HG03280 (cell line): Measurements from ENCODE around the gene ALK.

ENCODE experiments used
- ATAC-seq: cut with Tn5 transposase; IDR thresholded peaks from one replicate; pipeline ENCODE4 v1.9.1; 2021; ENCODE audit warnings: mild to moderate bottlenecking, moderate library complexity; ENCODE audit not compliant: unreplicated experiment

Gene ALK

DNA sequence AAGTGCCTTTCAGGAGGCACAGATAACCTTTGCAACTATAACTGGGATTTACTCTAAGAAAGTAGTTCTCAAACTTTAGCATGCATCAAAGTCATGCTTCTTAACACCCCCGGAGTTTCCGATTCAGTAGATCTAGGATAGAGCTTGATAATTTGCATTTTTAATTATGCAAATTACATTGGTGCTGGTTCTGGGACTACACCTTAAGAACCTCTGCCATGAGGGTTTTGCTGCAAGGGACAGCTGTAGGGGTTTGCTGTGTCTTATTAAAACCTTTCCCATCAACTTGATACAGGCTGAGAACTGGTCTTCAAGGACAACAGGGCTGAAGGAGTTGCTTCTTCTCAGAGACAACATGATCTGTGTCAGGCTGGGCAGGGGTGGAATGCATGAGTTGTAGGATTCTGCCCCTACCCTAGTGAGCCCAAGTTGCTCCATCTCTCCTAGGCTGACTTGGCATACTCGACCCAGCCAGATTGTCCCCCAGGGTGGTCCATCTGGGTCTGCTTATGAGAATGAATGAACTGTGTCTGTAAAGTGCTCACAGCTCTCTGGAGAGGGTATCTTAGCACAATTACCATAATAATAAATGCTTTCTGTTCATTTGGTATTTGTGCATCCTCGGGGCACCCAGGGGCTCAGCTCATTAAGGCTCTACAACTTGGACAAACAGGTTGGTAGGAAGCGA, 573.5 kb downstream of the ALK start:
- ATAC-seq, result no peak

DNA sequence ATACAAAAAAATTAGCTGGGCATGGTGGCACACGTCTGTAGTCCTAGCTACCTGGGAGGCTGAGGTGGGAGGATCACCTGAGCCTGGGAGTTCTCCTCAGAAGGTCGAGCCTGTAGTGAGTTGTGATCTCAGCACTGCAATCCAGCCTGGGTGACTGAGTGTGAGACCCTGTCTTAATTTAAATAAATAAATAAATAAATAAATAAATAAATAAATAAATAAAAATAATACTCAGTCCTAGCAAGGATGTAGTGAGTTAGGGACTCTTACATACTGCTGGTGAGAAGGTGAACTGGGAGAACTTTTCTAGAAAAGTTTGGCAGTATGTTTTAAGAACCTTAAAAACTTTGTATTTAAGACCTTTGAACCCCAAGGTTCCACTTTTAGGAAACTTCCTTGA, 576.1 kb downstream of the ALK start:
- ATAC-seq, result no peak

GRCh38 chr2:29343830-29344229, 577.6 kb downstream of the ALK start:
- ATAC-seq, result no peak

DNA sequence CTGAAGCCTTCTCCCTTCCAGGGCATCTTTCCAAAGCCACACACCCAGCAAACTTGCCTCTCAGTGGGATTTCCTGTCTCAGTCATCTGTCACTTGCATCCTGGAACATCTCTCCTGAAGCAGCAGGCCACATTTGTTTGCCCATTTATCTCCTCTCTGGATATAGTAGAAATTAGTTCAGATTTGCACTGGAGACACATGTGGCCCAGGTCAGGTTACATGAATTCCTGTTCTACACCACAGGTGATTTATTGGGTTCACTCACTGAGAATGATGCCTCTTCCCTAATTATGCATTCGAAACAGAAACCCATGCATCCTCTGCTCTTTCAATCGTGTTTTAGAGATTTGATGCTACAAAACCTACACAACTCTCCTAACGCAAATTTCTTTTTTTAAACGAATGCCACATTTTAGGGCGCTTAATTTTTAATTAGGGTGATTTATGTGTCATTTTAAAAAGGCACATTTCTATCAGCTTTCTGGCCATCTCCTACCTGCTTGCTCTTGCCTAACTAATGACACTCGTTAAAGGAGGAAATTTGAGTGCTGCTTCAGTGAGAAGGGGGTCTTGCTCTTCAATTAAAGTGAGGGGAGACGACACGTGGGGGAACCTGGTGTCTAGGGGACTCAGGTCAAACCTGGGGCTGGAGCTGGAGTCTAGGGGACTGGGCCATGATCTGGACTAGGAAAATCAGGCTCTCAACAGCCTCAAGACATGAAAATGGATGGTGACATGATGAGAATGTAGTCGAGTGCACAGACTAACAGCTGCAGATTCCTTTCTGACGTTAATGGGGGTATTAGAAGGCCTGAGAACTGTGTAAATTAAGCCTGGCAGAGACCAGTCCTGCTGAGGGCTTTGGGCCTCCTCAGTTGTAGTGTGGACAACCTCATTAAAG, 584.8 kb downstream of the ALK start:
- no peak for ATAC-seq

GRCh38 chr2:29335396-29335795, 586.0 kb downstream of the ALK start:
- no peak for ATAC-seq

DNA sequence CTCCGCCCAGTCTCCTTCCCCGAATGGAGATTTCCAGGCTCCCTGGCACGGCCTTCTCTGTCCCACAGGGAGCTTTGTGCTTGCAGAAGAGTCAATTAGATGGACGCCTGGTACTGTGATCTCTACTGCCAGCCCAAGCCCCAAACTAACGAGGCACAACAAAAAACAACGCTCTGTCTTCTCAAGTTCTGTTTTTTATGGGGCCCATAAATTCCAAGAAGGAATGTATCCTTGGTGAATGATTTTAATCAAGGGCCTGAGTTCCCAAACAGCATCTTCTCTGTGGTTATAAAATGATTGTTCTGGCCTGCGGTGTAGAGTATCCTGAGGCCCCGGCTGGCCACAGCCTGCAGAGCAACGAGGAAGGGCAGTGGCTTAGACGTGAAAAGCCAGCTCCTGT, 586.7 kb downstream of the ALK start:
- ATAC-seq, result no peak

DNA sequence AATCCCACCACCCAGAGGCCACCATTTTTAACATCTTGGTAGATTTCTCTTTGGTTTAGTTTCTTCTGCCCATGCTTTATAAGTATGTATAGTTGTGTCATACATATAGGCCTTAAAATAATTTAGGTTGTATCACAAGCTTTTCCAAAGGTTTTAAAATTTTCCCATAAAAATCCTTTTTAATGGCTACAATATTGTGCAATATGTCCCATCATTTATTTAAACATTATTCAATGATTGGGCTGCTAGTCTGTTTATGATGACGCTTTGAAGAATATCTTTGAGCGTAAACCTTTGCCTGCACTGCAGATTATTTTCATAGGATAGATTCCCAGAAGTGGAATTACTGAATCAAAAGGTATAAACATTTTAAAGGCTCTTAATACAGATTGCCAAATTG, 588.8 kb downstream of the ALK start:
- ATAC-seq, result no peak

GRCh38 chr2:29329899-29330298, 591.5 kb downstream of the ALK start:
- ATAC-seq, result no peak

DNA sequence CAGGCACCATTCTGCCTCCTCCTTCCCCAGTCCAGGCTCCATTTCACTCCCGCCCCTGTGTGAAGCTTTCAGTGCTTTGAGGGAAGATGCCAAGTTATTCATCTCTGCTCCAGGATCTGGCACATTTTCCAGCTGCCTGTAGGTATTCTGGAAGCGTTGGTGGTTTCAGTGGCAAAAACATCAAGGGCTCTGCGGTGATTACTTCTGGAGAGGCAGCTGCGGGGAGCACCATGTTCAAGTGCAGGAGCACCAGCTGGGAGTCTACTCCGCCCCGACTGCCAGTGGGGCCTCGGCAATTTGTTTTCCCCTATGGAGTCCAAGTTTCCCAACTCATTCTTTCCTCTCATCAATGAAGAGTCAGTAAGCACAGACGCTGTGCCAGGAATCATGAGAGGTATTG, 594.5 kb downstream of the ALK start:
- no peak for ATAC-seq

DNA sequence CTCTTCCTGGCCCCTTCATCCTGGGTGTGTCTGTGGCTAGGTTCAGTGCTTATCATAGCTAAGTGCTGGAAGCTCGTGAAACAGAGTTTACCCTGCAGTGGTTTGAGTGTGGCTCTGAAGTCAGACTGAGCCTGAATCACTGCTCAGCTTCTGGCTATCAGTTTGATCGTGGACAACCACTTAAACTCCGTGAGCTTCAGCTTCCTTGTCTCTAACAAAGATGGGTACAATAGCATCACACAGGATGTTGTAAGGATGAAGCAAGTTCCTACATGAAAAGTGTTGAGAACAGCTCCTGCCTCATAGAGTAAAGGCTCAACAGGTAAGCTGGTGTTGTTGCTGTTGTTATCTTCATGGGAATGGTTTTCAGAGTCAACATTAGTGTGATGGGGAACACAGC, 595.8 kb downstream of the ALK start:
- no peak for ATAC-seq

GRCh38 chr2:29323961-29324360, 597.4 kb downstream of the ALK start:
- no peak for ATAC-seq

- ATAC-seq, result no peak
These were observed 598.1 kb downstream of the ALK start for GRCh38 chr2:29323301-29323700.

GRCh38 chr2:29322011-29322410, 599.4 kb downstream of the ALK start:
- ATAC-seq, result no peak

DNA sequence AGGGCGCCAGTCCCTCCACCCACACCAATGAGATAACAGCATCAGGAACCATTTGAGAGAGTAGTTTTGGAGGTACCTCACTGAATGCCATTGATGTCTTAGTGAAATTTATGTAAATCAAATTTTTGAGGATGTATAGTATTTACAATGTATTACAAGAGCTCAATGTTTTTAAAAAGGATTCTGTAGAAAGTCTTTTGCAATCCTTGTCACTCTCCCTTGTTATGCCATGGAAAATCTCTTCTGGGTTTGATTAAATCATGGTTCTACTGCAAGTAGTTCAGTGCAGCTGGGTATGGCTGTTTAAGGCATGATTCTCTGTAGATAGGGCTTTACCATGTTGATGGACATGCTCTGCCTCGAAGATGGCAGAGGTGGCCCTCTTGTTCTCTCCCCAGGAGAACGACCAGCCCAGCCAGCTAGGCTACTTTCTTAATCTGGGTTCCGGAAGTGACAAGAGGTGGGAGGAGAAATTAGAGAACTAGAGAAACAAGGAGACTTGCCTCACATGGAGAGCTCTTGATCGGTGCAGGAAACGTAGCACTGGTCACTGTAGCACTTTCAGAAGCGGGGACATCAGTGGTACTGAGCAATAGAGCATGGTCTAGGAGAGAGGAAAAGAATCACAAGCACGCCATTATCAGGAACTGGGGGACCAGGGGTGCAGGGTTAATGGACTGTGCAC, 603.4 kb downstream of the ALK start:
- ATAC-seq, result no peak

DNA sequence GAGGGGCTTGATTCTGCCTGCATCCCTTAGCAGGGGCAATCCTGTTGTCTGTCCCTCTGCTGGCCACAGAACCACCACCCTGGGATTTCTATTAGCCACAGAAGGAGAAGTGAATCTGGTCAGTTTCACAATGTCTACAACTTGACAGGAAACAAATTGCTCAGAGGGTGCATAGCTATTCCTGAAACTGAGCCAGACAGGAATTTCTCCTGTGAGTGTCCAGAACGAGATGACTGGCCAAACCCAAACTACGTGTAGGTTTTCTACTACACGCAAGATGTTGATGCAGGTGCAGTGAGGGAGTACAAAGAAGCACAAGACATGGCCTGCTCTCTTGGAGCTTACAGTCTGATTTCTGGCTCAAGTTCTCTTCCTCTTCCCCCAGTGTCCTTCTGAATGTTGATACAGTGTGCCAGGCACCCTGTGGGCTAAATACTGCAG, 604.3 kb downstream of the ALK start:
- no peak for ATAC-seq

DNA sequence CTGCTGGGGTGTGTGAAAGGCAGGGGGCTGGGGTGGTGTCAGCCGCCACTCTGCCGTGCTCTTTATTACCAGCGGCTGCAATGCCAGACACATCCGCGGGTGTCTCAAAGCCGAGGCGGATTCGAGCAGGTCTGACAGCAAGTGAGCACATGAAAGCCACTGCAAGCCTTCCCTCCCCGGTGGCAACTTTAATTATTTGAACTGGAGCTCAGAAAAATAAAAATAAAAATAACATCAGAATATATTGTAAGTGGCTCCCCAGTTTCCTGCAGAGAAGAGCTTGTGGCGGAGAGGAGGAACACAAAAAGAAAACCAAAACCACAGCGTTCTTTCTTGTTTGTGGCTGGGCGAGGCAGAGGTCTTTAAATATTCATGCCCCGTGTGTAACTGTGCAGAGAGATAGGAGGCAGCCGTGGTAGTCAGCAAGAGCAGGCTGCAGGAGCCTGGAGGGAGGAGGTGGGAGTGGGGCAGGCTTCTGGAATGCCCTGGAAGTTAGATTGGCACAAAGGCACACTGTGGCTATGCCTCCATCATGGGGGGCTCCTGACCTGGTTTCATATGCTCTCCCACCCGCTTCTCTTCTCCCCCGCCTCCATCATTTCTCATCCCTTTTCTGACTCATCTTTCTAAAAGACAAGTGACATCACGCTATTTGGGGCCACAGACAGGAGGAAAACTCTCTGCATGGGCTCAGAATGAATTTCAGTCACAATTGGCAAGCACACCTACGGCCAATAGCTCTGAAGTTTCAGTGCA, 606.4 kb downstream of the ALK start:
- peak; percentile 83 for ATAC-seq

DNA sequence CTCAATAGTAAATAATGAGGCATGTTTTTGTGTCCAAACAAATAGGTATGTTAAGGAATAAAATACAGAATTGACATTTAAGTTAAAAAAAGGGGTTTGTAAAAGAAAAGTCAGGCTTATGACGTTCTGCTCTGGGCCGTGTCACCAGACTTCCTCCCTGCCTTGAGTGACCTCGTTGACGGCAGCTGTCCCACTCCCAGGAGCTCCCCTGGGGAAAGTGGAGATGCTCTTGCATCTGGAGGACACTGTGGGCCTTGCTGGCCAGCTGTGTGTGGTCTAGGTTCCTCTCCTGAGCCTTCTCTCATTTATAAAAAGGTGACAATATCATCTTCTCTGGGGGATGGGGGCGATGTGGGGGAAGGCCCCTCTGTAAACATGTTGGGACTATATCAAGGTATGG, 609.9 kb downstream of the ALK start:
- ATAC-seq, result no peak

- no peak for ATAC-seq
These were observed 610.6 kb downstream of the ALK start for GRCh38 chr2:29310650-29311348.

- ATAC-seq, result peak; percentile 65
These were observed 612.0 kb downstream of the ALK start for GRCh38 chr2:29309090-29310029.
